ENCODE results near the gene SECISBP2.
"Not testable (repeated sequence)": the region's sequence is repeated elsewhere in the genome, so short reads cannot be mapped to it uniquely, and the experiment has no call there.

SECISBP2 gene, protein sequence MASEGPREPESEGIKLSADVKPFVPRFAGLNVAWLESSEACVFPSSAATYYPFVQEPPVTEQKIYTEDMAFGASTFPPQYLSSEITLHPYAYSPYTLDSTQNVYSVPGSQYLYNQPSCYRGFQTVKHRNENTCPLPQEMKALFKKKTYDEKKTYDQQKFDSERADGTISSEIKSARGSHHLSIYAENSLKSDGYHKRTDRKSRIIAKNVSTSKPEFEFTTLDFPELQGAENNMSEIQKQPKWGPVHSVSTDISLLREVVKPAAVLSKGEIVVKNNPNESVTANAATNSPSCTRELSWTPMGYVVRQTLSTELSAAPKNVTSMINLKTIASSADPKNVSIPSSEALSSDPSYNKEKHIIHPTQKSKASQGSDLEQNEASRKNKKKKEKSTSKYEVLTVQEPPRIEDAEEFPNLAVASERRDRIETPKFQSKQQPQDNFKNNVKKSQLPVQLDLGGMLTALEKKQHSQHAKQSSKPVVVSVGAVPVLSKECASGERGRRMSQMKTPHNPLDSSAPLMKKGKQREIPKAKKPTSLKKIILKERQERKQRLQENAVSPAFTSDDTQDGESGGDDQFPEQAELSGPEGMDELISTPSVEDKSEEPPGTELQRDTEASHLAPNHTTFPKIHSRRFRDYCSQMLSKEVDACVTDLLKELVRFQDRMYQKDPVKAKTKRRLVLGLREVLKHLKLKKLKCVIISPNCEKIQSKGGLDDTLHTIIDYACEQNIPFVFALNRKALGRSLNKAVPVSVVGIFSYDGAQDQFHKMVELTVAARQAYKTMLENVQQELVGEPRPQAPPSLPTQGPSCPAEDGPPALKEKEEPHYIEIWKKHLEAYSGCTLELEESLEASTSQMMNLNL

DNA sequence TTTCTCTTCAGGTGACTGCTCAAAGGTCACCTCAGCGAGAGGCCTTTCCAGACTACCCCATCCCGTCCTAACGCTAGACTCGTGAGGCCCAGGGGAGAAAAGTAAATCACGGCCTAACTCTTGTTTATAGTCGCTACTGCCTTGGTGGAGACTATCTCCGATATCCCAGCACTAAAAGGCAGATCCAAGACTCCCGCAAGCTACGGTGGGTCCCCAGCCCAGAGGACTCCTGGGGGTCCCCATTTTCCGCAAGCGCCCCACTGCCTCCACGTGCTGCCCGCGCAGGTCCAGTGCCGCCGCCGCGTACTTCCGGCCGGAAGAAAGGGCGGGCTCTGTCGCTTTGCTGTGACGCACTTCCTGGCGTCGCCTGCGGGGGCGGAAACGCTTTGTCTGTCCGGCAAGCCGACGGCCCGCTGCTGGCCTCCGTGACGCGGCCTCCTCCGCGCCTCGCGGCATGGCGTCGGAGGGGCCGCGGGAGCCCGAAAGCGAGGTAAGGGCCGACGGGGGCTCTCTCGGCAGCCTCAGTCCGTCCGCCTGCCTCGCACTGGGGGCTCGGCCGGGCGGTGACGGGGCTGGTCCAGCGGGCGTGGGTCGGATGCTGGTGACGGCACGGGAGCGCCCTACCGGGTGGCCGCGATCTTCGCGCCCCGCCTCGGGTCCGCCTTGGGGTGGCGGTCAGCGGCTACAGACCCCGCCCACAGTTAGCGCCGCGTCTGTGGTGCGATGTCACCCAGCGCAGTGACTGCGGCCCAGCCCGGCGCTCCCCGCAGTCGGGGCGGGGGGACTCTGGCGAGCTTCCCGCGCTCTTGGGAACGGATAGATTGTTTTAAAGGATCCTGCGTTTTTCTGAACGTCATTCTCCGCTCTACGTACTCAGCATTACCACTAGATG, at the start of gene SECISBP2:
SECISBP2 (plus strand) TSS at position 378 of the 892 bp plus-strand sequence; CDS start at position 455, 77 bp downstream.
- peak; percentile 93 for DNase-seq (ENCODE audit: low read depth)

DNA sequence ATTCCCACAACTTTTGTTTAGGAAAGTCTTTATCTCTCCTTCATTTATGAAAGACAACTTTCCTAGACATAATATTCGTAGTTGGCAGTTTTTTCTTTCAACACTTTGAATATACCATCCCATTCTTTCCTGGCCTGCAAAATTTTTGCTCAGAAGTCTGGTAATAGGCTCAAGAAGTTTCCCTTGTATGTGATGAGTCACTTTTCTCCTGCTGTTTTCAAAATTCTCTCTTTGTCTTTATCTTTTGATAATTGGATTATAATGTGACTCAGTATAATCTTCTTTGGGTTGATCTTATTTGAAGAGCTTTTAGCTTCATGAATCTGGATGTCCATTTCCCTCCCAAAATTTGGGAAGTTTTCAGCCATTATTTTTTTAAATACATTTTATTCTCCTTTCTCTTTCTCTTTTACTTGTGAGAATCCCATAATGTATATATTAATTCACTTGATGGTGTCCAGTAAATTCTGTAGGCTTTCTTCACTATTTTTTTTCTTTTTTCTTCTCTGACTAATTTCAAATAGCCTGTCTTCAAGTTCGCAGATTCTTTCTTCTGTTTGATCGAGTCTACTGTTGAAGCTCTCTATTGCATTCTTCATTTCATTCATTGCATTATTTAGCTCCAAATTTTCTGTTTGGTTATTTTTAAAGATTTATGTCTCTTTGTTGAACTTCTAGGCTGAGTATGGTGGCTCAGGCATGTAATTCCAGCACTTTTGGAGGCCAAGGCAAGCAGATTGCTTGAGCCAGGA, 44.6 kb upstream of the SECISBP2 start:
- no peak for DNase-seq (ENCODE audit: low read depth)

DNA sequence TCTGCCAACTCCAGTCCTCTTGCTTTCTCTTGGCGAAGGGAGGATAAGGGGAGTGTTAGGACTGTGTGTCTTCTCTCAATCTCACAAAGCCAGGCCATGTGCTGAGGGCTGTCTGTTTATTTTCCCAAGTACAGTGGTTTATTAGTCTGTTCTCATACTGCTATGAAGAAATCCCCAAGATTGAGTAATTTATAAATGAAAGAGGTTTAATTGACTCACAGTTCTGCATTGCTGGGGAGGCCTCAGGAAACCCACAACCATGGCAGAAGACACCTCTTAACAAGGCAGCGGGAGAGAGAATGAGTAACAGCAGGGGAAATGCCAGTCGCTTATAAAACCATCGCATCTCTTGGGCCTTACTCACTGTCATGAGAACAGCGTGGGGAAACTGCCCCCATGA, 43.5 kb upstream of the SECISBP2 start:
- peak; percentile 99 for DNase-seq (ENCODE audit: low read depth)

DNA sequence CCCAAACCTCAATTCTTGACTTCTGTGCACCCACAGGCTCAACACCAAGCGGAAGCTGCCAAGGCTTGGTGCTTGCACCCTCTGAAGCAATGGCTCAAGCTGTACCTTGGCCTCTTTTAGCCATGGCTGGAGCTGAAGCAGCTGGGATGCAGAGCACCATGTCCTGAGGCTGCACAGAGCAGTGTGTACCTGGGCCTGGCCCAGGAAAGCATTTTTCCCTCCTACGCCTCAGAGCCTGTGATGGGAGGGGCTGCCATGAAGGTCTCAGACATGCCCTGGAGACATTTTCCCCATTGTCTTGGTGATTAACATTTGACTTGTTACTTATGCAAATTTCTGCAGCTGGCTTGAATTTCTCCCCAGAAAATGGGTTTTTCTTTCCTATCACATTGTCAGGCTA, 42.3 kb upstream of the SECISBP2 start:
- DNase-seq (ENCODE audit: low read depth), result not testable (repeated sequence)

DNA sequence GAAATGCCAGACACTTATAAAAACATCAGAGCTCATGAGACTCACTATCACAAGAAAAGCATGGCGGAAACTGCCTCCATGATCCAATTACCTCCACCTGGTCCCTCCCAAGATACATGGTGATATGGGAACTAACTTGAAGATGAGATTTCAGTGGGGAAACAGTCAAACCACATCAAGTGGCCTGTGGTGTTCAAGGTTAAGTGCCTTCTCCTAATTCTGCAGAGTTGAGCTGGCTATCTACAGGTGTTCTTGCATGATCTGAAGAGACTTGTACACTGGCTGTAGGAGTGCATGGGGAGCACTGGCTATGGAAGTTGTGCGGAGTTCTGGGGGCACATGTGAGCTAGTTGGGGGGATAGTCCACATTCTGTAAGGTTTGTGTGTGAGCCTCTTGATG, 41.3 kb upstream of the SECISBP2 start:
- DNase-seq (ENCODE audit: low read depth), result no peak

DNA sequence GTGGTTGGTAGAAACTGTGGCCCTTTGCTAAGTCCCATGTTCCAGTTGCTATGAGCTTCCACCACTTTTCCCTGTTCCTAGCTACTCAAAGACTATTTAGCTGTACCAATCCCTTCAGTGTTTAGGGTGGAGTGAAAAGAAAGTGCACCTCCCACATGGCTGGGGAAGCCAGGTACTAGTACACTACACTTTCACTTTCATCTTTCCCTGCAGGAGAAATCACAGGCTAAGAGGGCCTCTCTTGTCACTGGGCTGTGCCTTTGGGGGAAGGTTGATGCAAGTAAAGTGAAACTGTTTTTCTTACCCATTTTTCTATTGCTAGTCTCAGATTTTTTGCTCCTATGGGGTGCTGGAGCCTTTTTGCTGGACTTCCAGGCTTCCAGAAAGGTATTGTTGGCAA, 40.8 kb upstream of the SECISBP2 start:
- DNase-seq (ENCODE audit: low read depth), result peak; percentile 26

DNA sequence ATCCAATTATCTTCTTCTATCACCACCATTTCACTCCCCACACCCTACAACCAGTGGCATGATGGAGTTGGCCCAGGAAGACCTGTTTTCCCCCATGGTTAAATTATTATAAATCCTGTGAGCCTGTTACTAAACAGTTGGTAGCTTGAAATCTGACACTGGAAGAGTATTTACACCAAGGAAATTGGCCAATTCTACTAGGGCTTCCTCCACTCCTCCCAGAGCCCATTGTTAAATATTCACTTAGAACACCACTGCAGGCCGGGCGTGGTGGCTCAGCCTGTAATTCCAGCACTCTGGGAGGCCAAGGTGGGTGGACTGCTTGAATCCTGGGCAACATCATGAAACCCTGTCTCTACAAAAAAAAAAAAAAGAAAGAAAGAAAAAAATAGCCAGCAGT, 39.7 kb upstream of the SECISBP2 start:
- DNase-seq (ENCODE audit: low read depth), result no peak

DNA sequence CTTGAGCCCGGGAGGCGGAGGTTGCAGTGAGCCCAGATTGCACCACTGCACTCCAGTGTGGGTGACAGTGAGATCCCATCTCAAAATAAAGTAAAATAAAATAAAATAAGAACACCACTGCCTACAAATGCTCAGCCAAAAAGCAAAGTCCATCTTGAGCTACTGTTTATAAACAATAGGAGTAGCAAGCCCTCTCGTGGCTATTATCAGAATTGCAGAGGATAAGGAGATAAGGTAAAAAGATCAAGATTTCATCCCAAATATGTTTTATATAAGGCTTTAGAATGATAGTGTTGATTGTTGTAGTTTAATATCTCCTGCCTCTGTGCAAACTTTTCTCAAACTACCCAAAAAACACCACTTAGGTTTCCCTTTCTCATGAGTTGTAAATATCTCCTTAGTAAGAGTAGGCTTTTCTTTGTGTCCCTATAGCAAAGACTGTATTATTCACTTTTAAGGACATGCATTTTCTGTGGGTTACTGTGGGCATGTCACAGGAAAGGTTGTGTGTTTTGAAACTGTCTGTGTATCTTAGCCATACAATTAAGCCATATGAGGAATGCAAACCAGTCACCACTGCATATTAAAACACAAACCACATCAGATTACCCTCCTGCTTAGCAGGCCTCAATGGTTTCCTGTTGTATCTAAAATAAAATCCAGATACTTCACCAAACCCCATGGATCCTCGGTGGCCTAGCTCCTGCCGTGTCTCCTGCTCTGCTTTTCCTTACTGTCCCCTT, 39.1 kb upstream of the SECISBP2 start:
- peak; percentile 67 for DNase-seq (ENCODE audit: low read depth)

DNA sequence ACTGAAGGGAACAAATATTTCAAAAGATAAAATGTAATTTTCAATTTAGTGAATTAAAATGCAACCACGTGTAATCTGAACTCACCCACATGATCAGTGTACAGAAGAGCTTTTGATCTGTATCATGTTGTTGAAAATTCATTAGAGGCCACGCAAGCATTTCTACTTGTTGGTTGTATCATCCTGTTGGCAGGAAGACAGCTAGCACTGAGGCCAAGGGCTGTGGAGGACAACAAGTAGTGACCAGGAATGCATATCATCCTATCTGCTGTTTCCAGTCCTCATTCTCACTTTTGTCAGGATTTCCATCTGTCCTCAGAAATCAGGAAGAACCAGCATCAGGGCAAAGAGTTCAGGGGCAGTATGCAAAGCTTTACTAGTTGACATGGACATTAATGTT, 37.2 kb upstream of the SECISBP2 start:
- DNase-seq (ENCODE audit: low read depth), result no peak

DNA sequence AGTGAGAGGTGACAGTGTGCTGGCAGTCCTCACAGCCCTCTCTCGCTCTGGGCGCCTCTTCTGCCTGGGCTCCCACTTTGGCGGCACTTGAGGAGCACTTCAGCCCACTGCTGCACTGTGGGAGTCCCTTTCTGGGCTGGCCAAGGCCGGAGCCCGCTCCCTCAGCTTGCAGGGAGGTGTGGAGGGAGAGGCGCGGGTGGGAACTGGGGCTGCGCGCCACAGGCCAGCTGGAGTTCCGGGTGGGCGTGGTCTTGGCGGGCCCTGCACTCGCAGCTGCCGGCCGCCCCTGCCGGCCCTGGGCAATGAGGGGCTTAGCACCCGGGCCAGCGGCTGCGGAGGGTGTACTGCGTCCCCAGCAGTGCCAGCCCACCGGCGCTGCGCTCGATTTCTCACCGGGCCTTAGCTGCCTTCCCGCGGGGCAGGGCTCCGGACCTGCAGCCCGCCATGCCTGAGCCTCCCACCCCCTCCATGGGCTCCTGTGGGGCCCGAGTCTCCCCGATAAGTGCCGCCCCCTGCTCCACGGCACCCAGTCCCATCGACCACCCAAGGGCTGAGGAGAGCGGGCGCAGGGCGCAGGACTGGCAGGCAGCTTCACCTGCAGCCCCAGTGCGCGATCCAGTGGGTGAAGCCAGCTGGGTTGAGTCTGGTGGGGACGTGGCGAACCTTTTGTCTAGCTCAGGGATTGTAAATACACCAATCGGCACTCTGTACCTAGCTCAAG, 35.9 kb upstream of the SECISBP2 start:
- DNase-seq (ENCODE audit: low read depth), result not testable (repeated sequence)

DNA sequence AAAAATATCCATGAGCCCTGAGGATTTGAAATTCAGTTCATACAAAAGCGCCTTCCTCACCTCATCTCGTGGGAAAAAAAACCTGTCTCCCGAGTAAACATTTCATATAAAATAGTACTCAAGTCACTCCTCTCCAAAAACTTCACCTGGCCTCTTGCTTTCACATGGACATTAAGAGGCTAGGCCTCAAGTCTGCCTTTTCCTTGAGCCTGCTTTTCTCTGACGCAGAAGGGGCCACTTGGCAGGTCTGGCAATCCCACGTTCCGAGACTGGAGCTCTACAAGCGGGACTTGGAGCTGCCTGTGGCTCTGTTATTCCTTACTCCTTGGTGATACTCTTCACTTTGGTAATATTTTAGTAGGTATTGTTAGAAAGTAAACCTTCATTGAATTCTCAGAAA, 34.2 kb upstream of the SECISBP2 start:
- DNase-seq (ENCODE audit: low read depth), result no peak

DNA sequence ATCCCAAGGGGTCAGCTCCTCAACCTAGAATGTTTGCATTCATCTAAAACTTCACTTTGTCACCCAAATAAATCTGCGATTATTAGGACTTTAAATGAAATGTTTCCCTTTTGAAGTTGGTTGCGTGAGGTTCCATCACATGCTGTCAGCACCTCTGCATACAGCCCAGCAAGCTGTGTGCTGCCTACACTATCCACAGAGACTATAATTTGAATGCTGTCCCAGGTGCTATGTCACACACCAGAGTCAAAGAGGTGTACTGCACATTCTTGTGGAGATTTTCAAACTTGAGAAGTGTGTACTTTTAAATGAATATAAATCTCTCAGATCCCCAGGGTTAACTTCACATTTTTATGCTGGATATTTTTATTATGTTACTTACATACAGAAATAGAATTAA, 26.6 kb upstream of the SECISBP2 start:
- DNase-seq (ENCODE audit: low read depth), result no peak

DNA sequence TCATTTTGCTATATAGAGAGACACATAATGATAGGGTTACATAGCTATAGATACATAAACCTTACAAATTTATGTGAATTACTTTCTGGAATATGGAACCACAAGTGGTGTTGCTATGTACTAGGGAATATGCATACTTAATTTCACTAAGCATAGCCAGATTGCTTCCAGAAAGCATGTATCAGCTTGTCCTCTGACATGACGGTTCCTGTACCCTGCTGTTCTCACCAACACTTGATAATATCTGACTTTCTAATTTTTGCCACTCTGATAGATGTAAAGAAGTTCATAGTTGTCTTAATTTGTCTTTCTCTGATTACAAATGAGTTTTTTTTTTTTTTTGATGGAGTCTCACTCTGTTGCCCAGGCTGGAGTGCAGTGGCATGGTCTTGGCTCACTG, 25.3 kb upstream of the SECISBP2 start:
- no peak for DNase-seq (ENCODE audit: low read depth)

DNA sequence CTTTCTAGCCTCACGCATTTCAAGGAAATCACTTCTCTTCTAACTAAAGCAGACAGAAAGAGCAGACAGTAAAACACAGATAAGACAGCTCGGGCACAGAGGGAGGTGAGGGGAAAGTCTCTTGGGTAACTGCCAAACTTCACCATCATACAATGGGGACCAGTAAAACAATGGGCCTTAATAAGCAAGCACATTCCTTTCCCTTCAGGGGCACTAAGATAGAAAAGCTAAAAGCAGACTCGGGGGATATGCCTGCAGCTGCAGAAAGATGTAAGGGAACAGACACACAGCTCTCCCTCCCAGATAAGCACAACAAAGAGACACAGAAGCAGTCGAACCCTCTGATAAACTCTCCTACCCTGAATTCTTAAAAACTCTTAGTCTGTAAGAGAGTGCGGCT, 22.9 kb upstream of the SECISBP2 start:
- DNase-seq (ENCODE audit: low read depth), result no peak

DNA sequence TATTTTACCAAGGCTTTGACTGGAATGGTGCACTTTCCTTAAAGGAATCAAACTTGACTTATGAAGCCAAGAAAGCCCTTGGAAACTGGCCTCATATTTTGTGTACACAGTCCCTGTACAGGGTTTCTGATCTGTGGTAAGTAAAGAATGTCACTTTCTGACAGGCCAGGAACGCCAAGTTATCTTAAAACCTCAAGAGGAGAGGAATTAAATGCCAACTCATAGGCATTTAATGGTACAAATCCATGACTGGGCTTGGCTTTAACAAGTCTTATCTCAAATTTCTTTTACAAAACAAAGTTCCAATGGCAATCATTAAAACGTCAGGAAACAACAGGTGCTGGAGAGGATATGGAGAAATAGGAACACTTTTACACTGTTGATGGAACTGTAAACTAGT, 16.3 kb upstream of the SECISBP2 start:
- peak; percentile 63 for DNase-seq (ENCODE audit: low read depth)

DNA sequence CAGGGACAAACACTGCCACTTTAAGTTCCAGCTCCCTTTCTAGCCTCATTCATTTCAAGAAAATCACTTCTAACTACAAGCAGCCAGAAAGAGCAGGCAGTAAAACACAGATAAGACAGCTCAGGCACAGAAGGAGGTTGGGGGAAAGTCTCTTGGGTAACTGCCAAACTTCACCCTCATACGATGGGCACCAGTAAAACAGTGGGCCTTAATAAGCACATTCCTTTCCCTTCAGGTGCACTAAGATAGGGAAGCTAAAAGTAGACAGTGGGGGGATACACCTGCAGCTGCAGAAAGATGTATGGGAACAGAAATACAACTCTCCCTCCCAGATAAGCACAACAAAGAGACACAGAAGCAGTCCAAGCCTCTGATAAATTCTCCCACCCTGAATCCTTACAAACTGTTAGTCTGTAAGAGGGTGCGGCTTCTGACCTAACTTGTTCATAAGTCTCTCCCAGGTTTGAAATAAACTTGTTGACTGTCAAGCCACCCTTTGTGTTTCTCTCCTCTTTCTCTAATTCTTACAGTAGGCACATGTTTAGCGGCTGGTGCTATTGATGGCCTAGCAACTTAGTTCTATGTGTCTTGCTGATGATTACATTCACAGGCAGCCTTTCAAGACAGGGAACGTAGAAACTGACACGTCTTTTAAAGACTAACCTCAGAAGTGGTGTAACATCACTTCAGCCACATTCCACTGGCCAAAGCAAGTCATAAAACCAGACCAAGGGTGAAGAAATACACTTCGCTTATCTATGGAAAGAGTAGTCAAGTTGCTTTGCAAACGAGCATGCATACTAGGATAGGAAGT, 14.1 kb upstream of the SECISBP2 start:
- peak; percentile 80 for DNase-seq (ENCODE audit: low read depth)

DNA sequence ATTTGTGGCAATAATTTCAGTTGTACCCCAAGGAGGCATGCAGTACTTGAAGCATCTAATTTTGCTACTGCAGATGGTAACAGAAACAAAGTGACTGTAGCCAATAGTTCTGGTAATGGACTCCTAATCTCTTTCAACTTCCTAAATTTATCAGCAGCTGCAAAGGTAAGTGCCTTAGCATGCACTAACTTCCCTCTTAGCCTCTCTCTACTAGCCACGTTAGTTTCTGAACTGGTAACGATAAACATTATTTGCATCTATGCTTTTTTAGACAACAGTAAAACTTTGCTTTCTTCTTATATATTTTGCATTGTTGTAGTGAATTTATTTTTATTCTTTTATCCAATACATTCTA, 13.5 kb upstream of the SECISBP2 start:
- no peak for DNase-seq (ENCODE audit: low read depth)

DNA sequence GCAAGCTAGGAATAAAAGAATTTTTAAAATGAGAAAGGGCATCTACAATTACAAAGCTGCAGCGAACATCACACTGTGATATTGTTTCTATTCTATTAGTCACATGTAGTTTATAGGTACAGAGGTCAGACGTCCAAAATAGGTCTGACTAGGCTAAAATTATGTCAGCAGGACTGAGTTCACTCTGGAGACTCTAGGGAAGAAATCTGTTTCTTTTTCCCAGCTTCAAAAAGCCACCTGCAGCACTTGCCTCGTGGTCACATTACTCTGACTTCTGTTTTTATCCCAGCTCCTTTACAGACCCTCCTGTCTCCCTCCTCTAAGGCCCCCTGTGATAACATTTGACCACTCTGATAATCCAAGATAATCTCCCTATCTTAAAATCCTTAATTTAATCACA, 12.4 kb upstream of the SECISBP2 start:
- DNase-seq (ENCODE audit: low read depth), result no peak

DNA sequence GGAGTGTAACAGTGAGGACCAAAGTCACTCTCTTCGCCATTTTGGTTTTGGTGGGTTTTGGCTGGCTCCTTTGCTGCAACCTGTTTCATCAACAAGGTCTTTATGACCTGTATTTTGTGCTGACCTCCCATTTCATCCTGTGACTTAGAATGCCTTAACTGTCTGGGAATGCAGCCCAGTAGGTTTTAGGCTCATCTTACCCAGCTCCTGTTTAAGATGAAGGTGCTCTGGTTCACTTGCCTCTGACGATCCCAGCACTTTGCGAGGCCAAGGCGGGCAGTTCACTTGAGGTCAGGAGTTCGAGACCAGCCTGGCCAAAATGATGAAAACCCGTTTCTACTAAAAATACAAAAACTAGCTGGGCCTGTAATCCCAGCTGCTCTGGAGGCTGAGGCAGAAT, 9.1 kb upstream of the SECISBP2 start:
- no peak for DNase-seq (ENCODE audit: low read depth)
